Gastrocnemius medialis (tissue), 4 donors: Measurements from ENCODE around the gene GALNT10. TPM values are rescaled to one million over a fixed set of nuclear protein-coding genes. Genes with fewer than 3 reads are reported as not detected.

Experiments used
- ATAC-seq, 2 donors: fragments of 150-250 bp; one replicate each; pipeline ENCODE4 v1.9.1; 2016
- DNase-seq, 2 donors: peaks; one replicate each; pipeline ENCODE4 v3.0.0-alpha.2; 2019
- H3K27ac ChIP-seq, 4 donors: fragments of 200-600 bp; sonication (generic); 1 replicate in 1 of 4; 2 replicates in 3 of 4; pipeline ENCODE4 v1.5.1; 2016 to 2018; ENCODE audit warnings: mild to moderate bottlenecking in 2 of 4, moderate library complexity in 1 of 4
- H3K27me3 ChIP-seq, 3 donors: fragments of 200-600 bp; sonication (generic) in 2 of 3; 1 replicate in 1 of 3; 2 replicates in 2 of 3; pipeline versions ENCODE4 v1.5.1 to v1.6.0; 2016 to 2019; ENCODE audit warnings: mild to moderate bottlenecking in 1 of 3, moderate library complexity in 1 of 3
- H3K36me3 ChIP-seq, 2 donors: fragments of 200-600 bp; sonication (generic) in 1 of 2; one replicate each; pipeline ENCODE4 v1.5.1; 2017 to 2018
- H3K4me1 ChIP-seq, 2 donors: fragments of 200-600 bp; sonication (generic) in 1 of 2; one replicate each; pipeline ENCODE4 v1.5.1; 2016 to 2017; ENCODE audit warnings: mild to moderate bottlenecking in 2 of 2
- H3K4me3 ChIP-seq, 4 donors: fragments of 200-600 bp; sonication (generic) in 3 of 4; 1 replicate in 1 of 4; 2 replicates in 3 of 4; pipeline ENCODE4 v1.5.1; 2016 to 2019; ENCODE audit warnings: mild to moderate bottlenecking in 2 of 4
- H3K9me3 ChIP-seq, 3 donors: fragments of 200-600 bp; sonication (generic) in 2 of 3; 1 replicate in 1 of 3; 2 replicates in 2 of 3; pipeline ENCODE4 v1.5.1; 2016 to 2019
- POLR2A ChIP-seq, 2 donors: fragments of 450-650 bp; IDR thresholded peaks; one replicate each; pipeline ENCODE4 v1.6.1; 2017; ENCODE audit warnings: antibody characterized with exemption in 2 of 2, mild to moderate bottlenecking in 2 of 2, moderate library complexity in 2 of 2
- in situ Hi-C, 4 donors: fragments of 200-750 bp; cut with MboI; loops; one replicate each; pipeline versions ENCODE4 v1.15.0 to v1.8.0; 2017; ENCODE audit warnings: low sequenced_read_pairs in 4 of 4
- intact Hi-C: fragments of 100-400 bp; cut with DNase I; formaldehyde crosslinking; loops from one replicate; pipeline ENCODE4 v1.15.1; 2023; ENCODE audit warnings: low total_unique reads
- total RNA-seq, 4 donors: library from RNA; depleted of rRNA; stranded (reverse); fragments of >200 nt; gene quantifications; one replicate each; pipeline versions ENCODE4 v1.1.0 to v1.2.3, GENCODE V29; 2016
- TF ChIP-seq, protein P1 (sequence below), 5 experiments: fragments of 450-650 bp in 3 of 5; fragments of 200-600 bp in 2 of 5; sonication (generic) in 2 of 5; IDR thresholded peaks in 4 of 5; conservative IDR thresholded peaks in 1 of 5; 1 replicate in 4 of 5; 2 replicates in 1 of 5; pipeline ENCODE4 v1.5.1; 2016 to 2019; ENCODE audit warnings: antibody characterized with exemption in 5 of 5, mild to moderate bottlenecking in 3 of 5, moderate library complexity in 3 of 5

GALNT10 gene
- total RNA-seq, 4 donors from 2014 or later = 6.1 to 9.9 (median 6.4) TPM

DNA sequence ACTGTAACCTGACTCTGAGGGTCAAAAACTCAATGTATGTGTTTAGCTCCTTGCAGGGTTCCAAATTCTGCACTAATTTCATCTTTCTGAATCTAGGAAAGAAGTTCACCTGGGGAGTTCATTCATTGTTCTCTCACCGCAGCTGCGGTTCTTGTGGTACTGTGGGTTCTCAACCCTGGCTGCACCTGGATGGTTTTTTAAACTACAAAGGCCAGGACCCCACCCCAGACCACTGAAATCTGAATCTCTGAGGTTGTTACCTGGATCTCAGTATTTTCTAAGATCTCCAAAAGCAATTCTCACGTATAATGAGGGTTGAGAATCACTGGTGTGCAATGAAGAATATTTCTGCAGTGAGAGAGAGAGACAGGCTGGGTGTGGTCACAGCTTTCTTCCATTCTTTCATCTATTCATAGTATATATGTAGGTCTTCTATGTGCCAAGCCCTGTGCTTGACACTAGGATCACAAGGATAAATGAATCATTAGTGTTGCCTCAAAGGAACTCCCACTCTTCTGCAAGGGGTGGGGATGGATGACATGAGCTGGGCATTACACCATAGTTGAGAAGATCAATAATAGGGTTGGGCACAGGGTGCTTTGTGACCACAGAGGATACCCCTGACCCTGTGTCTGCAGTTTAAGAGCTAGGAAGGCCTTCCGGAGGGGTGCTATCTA lies 109.8 kb downstream of the GALNT10 start:
- Histone ChIP-seq H3K27me3 (no peaks in the 10 kb centered on the region), H3K27ac (no peak overlapping the region), H3K4me3 (no peak overlapping the region), H3K4me1 (peaks cover 10 to 12% of the 10 kb centered on the region in 2 donors), H3K9me3 (no peaks in the 10 kb centered on the region), H3K36me3 (peaks cover 0 to 7% of the 10 kb centered on the region in 2 donors)
- intact Hi-C loops = no loop called here
- ATAC-seq (no peak), DNase-seq (no peak)
- TF ChIP-seq, protein P1, sequence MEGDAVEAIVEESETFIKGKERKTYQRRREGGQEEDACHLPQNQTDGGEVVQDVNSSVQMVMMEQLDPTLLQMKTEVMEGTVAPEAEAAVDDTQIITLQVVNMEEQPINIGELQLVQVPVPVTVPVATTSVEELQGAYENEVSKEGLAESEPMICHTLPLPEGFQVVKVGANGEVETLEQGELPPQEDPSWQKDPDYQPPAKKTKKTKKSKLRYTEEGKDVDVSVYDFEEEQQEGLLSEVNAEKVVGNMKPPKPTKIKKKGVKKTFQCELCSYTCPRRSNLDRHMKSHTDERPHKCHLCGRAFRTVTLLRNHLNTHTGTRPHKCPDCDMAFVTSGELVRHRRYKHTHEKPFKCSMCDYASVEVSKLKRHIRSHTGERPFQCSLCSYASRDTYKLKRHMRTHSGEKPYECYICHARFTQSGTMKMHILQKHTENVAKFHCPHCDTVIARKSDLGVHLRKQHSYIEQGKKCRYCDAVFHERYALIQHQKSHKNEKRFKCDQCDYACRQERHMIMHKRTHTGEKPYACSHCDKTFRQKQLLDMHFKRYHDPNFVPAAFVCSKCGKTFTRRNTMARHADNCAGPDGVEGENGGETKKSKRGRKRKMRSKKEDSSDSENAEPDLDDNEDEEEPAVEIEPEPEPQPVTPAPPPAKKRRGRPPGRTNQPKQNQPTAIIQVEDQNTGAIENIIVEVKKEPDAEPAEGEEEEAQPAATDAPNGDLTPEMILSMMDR (IDR thresholded peaks at IDR 0.05 in 4 of 5, conservative IDR thresholded peaks at IDR 0.05 in 1 of 5) = no peak
- TF ChIP-seq POLR2A (IDR thresholded peaks at IDR 0.05) = no peak
- in situ Hi-C loops = no loop called here

DNA sequence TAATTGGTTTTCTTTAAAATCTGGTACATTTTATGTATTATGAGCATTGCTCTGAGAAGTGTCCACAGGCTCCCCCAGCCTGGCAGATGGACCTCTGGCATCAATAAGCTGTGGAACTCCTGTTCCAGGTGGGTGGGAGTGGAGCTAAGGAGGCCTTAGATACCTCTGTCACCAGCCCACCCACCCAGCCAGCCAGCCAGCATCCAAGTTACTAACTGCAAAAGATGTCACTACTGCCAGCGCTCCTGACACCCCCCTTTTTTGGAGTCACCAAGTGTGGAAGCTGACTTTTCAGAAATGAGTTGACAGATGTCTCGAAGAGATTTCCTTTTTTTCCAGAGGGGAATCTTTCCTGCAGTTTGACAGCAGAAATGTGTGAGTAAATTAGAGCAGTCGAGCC lies 111.2 kb downstream of the GALNT10 start:
- TF ChIP-seq POLR2A (IDR thresholded peaks at IDR 0.05) = no peak
- TF ChIP-seq, protein P1 (IDR thresholded peaks at IDR 0.05 in 4 of 5, conservative IDR thresholded peaks at IDR 0.05 in 1 of 5) = no peak
- ATAC-seq (no peak), DNase-seq (no peak)
- Histone ChIP-seq H3K4me1 (peaks cover 10 to 12% of the 10 kb centered on the region in 2 donors), H3K27me3 (no peaks in the 10 kb centered on the region), H3K36me3 (peaks cover 0 to 7% of the 10 kb centered on the region in 2 donors), H3K27ac (peak overlapping the region in 1 of 4 donors; percentile 26), H3K9me3 (no peaks in the 10 kb centered on the region), H3K4me3 (no peak overlapping the region)
- in situ Hi-C loops (no loop called here), intact Hi-C loops (no loop called here)

DNA sequence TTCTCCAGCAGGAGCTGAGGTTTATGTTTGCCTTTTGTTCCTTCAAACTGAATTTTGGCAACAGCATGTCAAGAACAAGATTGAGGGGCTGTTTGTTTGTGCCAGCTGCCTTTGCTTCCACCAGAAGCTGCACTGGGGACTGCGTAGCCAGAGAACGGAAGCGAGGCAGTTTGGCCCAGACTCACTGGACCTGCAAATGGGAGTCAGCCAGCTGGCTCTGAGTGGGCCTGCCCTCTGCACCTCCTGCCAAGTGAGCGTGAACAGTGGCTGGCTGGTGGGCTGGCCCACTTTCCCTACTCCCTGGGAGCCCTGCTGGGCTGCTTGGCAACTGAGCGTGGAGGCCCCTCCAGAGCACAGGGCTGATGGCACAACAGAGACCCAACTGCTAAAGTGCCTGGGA lies 111.6 kb downstream of the GALNT10 start:
- TF ChIP-seq POLR2A (IDR thresholded peaks at IDR 0.05) = no peak
- TF ChIP-seq, protein P1 (IDR thresholded peaks at IDR 0.05 in 4 of 5, conservative IDR thresholded peaks at IDR 0.05 in 1 of 5) = no peak
- H3K27ac ChIP-seq = no peak overlapping the region
- peak in 1 of 2 donors; percentile 27 for ATAC-seq
- in situ Hi-C loops (no loop called here), intact Hi-C loops (no loop called here)
- H3K27me3 ChIP-seq = no peaks in the 10 kb centered on the region
- no peak overlapping the region for H3K4me3 ChIP-seq
- peaks cover 0 to 7% of the 10 kb centered on the region in 2 donors for H3K36me3 ChIP-seq
- H3K4me1 ChIP-seq = peaks cover 10 to 12% of the 10 kb centered on the region in 2 donors
- peak in 1 of 2 donors; percentile 16 for DNase-seq
- no peaks in the 10 kb centered on the region for H3K9me3 ChIP-seq

GRCh38 chr5:154303133-154303532 lies 112.6 kb downstream of the GALNT10 start:
- no peak for DNase-seq
- Histone ChIP-seq H3K4me3 (no peak overlapping the region), H3K27me3 (no peaks in the 10 kb centered on the region), H3K36me3 (peaks cover 0 to 7% of the 10 kb centered on the region in 2 donors), H3K27ac (no peak overlapping the region), H3K4me1 (peaks cover 10 to 12% of the 10 kb centered on the region in 2 donors), H3K9me3 (no peaks in the 10 kb centered on the region)
- ATAC-seq = no peak
- TF ChIP-seq POLR2A (IDR thresholded peaks at IDR 0.05) = no peak
- TF ChIP-seq, protein P1 (IDR thresholded peaks at IDR 0.05 in 4 of 5, conservative IDR thresholded peaks at IDR 0.05 in 1 of 5) = no peak
- in situ Hi-C loops (no loop called here), intact Hi-C loops (no loop called here)
